GM21723 (cell line): Measurements from ENCODE around the gene NCSTN.

Experiments
- ATAC-seq: cut with Tn5 transposase; IDR thresholded peaks from one replicate; pipeline ENCODE4 v1.9.1; 2021; ENCODE audit warnings: mild to moderate bottlenecking, moderate library complexity; ENCODE audit not compliant: unreplicated experiment

The NCSTN gene

GRCh38 chr1:160342953-160343869 lies at the start of gene NCSTN, which contains the start of gene COPA:
Gene NCSTN, plus strand, starts transcription at chr1:160343383. Its CDS starts 14 bp downstream, at chr1:160343397.
Gene COPA, minus strand, starts transcription at chr1:160343250. Its CDS starts 80 bp downstream, at chr1:160343170.
- peak; percentile 87 for ATAC-seq

GRCh38 chr1:160296036-160296435 lies 47.1 kb upstream of the NCSTN start:
- ATAC-seq, result no peak

- ATAC-seq, result no peak
Observed at GRCh38 chr1:160300173-160300572, 43.0 kb upstream of the NCSTN start.

GRCh38 chr1:160307118-160307791 lies 35.9 kb upstream of the NCSTN start:
- ATAC-seq, result no peak

GRCh38 chr1:160308451-160309184 lies 34.6 kb upstream of the NCSTN start:
- ATAC-seq, result no peak

GRCh38 chr1:160309185-160309557 lies 34.0 kb upstream of the NCSTN start:
- ATAC-seq, result no peak

GRCh38 chr1:160309571-160309970 lies 33.6 kb upstream of the NCSTN start:
- no peak for ATAC-seq

- ATAC-seq, result no peak
Observed at GRCh38 chr1:160315359-160315758, 27.8 kb upstream of the NCSTN start.

- no peak for ATAC-seq
Observed at GRCh38 chr1:160322831-160323230, 20.4 kb upstream of the NCSTN start.

- no peak for ATAC-seq
Observed at GRCh38 chr1:160325252-160325651, 17.9 kb upstream of the NCSTN start.

- no peak for ATAC-seq
Observed at GRCh38 chr1:160326418-160326817, 16.8 kb upstream of the NCSTN start.

GRCh38 chr1:160328184-160328583 lies 15.0 kb upstream of the NCSTN start:
- no peak for ATAC-seq

GRCh38 chr1:160330119-160330518 lies 13.1 kb upstream of the NCSTN start:
- ATAC-seq, result no peak

GRCh38 chr1:160332516-160332915 lies 10.7 kb upstream of the NCSTN start:
- no peak for ATAC-seq

GRCh38 chr1:160338580-160338979 lies 4.6 kb upstream of the NCSTN start:
- no peak for ATAC-seq

- no peak for ATAC-seq
Observed at GRCh38 chr1:160340146-160340545, 3.0 kb upstream of the NCSTN start.

GRCh38 chr1:160340866-160341265 lies 2.3 kb upstream of the NCSTN start:
- ATAC-seq, result no peak

GRCh38 chr1:160342526-160342925 lies 657 bp upstream of the NCSTN start:
- no peak for ATAC-seq

- ATAC-seq, result no peak
Observed at GRCh38 chr1:160344241-160344640, 1.1 kb downstream of the NCSTN start.

- no peak for ATAC-seq
Observed at GRCh38 chr1:160344936-160345335, 1.8 kb downstream of the NCSTN start.

- ATAC-seq, result no peak
Observed at GRCh38 chr1:160346463-160346862, 3.3 kb downstream of the NCSTN start.
